Endothelial cell (in vitro differentiated cells): ENCODE results near the gene JAK1. TPM values are rescaled to one million over a fixed set of nuclear protein-coding genes. Genes with fewer than 3 reads are reported as not detected.

ENCODE experiments used
- DNase-seq: peaks from one replicate; pipeline ENCODE4 v3.0.0; 2021; ENCODE audit warnings: low spot score
- H3K27ac Mint-ChIP-seq: one replicate; pipeline ENCODE4 v1.8.0; 2021; ENCODE audit warnings: mixed read lengths, inconsistent platforms; ENCODE audit not compliant: unreplicated experiment
- H3K27me3 Mint-ChIP-seq: one replicate; pipeline ENCODE4 v1.8.0; 2021; ENCODE audit warnings: mild to moderate bottlenecking, moderate library complexity, mixed read lengths, inconsistent platforms; ENCODE audit not compliant: unreplicated experiment
- H3K36me3 Mint-ChIP-seq: one replicate; pipeline ENCODE4 v1.8.0; 2021; ENCODE audit warnings: mild to moderate bottlenecking, low read depth, mixed read lengths, inconsistent platforms; ENCODE audit not compliant: unreplicated experiment
- H3K4me1 Mint-ChIP-seq: one replicate; pipeline ENCODE4 v1.8.0; 2021; ENCODE audit warnings: mild to moderate bottlenecking, mixed read lengths, inconsistent platforms; ENCODE audit not compliant: unreplicated experiment
- H3K4me3 Mint-ChIP-seq: one replicate; pipeline ENCODE4 v1.8.0; 2021; ENCODE audit warnings: mild to moderate bottlenecking, mixed read lengths, inconsistent platforms; ENCODE audit not compliant: unreplicated experiment
- H3K9me3 Mint-ChIP-seq: one replicate; pipeline ENCODE4 v1.8.0; 2021; ENCODE audit warnings: mixed read lengths, inconsistent platforms; ENCODE audit not compliant: unreplicated experiment
- total RNA-seq: library from RNA; stranded (reverse); fragmentation: NEBNext Ultra II Directional; extraction: Animal tissue kit (Norgen Biotek cat#: 25700); gene quantifications from one replicate; pipeline ENCODE4 v1.2.1, GENCODE V29; 2021; ENCODE audit not compliant: unreplicated experiment
- TF ChIP-seq, protein P1 (sequence below): fragments of 200-600 bp; sonication (generic); IDR thresholded peaks from one replicate; pipeline ENCODE4 v1.5.0; 2021; ENCODE audit warnings: antibody characterized with exemption; ENCODE audit not compliant: unreplicated experiment

The JAK1 gene
- total RNA-seq, 1 donor from 2014 or later: 202 TPM

- peaks cover 41% of the 10 kb centered on the region for H3K4me1 Mint-ChIP-seq
- H3K36me3 Mint-ChIP-seq: no peaks in the 10 kb centered on the region
- DNase-seq: no peak
- TF ChIP-seq, protein P1, sequence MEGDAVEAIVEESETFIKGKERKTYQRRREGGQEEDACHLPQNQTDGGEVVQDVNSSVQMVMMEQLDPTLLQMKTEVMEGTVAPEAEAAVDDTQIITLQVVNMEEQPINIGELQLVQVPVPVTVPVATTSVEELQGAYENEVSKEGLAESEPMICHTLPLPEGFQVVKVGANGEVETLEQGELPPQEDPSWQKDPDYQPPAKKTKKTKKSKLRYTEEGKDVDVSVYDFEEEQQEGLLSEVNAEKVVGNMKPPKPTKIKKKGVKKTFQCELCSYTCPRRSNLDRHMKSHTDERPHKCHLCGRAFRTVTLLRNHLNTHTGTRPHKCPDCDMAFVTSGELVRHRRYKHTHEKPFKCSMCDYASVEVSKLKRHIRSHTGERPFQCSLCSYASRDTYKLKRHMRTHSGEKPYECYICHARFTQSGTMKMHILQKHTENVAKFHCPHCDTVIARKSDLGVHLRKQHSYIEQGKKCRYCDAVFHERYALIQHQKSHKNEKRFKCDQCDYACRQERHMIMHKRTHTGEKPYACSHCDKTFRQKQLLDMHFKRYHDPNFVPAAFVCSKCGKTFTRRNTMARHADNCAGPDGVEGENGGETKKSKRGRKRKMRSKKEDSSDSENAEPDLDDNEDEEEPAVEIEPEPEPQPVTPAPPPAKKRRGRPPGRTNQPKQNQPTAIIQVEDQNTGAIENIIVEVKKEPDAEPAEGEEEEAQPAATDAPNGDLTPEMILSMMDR: no peak
- H3K4me3 Mint-ChIP-seq: no peak overlapping the region
- H3K27ac Mint-ChIP-seq: no peak overlapping the region
- H3K9me3 Mint-ChIP-seq: no peaks in the 10 kb centered on the region
- H3K27me3 Mint-ChIP-seq: peaks cover 3% of the 10 kb centered on the region
Observed at GRCh38 chr1:64944913-64945312, 21.4 kb downstream of the JAK1 start.

DNA sequence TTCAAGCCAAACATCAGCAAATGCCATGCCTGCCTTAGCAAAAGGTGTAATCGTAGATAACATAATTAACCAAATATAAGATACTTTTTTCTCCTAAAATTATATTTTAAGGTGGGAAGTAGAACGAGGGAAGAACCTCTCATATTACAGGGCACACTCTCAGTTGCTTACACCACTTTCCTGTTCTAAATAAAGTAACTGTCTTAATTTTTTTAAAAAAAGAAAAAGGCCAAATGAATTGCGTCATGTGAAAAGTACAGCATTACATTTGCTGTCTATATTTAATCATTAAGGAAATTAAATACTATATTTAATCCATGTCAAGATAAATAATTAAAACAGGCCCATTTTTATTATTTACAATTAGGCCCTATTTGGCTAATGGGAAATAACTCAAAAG is 23.7 kb downstream of the JAK1 start:
- Mint-ChIP-seq H3K9me3 (no peaks in the 10 kb centered on the region), H3K27ac (no peak overlapping the region), H3K4me3 (no peak overlapping the region), H3K36me3 (no peaks in the 10 kb centered on the region), H3K27me3 (peaks cover 5% of the 10 kb centered on the region), H3K4me1 (peaks cover 23% of the 10 kb centered on the region)
- TF ChIP-seq, protein P1: no peak
- no peak for DNase-seq

GRCh38 chr1:64942118-64942517 is 24.2 kb downstream of the JAK1 start:
- Mint-ChIP-seq H3K27ac (no peak overlapping the region), H3K9me3 (no peaks in the 10 kb centered on the region), H3K4me1 (peaks cover 17% of the 10 kb centered on the region), H3K4me3 (no peak overlapping the region), H3K36me3 (no peaks in the 10 kb centered on the region), H3K27me3 (peaks cover 2% of the 10 kb centered on the region)
- no peak for DNase-seq
- TF ChIP-seq, protein P1: no peak

DNA sequence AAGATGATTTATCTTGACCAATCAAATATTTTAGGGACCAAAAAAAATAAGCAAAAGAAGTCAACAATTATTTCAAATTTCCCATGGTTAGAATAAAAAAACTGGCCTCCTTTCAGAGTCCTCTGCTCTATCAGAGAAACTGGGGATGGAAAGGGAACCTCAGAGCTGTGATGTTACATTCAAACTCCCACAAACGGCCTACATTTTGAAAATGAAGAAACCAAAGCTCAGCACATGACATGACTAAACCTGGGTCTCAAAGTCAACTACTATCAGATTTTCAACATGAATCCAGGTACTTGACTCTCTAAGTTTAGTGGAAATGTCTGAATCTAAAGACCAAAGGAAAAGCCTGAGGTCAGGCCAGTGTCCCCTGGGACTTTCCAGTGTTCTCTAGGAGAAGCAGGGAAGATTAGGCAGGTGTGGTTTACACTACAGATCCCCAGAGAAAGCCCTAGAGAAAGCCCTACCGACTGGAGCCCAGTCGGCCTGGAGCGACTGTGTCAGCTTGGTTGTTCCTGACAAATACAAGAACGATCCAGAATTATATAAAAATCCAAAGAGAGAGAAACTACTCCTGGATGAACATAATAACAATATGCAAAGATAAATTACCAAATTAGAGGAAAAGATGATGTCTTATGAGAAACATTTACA is 24.8 kb downstream of the JAK1 start:
- H3K9me3 Mint-ChIP-seq: no peaks in the 10 kb centered on the region
- no peak overlapping the region for H3K4me3 Mint-ChIP-seq
- H3K4me1 Mint-ChIP-seq: peaks cover 12% of the 10 kb centered on the region
- no peak for DNase-seq
- TF ChIP-seq, protein P1: no peak
- no peak overlapping the region for H3K27ac Mint-ChIP-seq
- peaks cover 2% of the 10 kb centered on the region for H3K27me3 Mint-ChIP-seq
- H3K36me3 Mint-ChIP-seq: no peaks in the 10 kb centered on the region

- no peak for DNase-seq
- TF ChIP-seq, protein P1: no peak
- peaks cover 2% of the 10 kb centered on the region for H3K27me3 Mint-ChIP-seq
- H3K4me1 Mint-ChIP-seq: peaks cover 12% of the 10 kb centered on the region
- no peak overlapping the region for H3K4me3 Mint-ChIP-seq
- peak overlapping the region; percentile 76 for H3K27ac Mint-ChIP-seq
- H3K36me3 Mint-ChIP-seq: no peaks in the 10 kb centered on the region
- H3K9me3 Mint-ChIP-seq: no peaks in the 10 kb centered on the region
Observed at GRCh38 chr1:64940025-64940424, 26.3 kb downstream of the JAK1 start.
